Ovary (tissue), 9 donors: ENCODE results near the gene RGS19. TPM values are rescaled to one million over a fixed set of nuclear protein-coding genes. Genes with fewer than 3 reads are reported as not detected.
A peak's percentile ranks its signal among the peaks of the same experiment; 100 is the strongest.

ENCODE experiments used
- DNase-seq, 5 donors: peaks; one replicate each; pipeline ENCODE4 v3.0.0-alpha.2; 2019 to 2020
- H3K27ac ChIP-seq, 2 donors: fragments of 200-600 bp; one replicate each; pipeline versions ENCODE4 v1.5.1 to v1.8.0; 2019 to 2022
- H3K27me3 ChIP-seq: fragments of 200-600 bp; one replicate; pipeline ENCODE4 v1.8.0; 2022
- H3K36me3 ChIP-seq: fragments of 200-600 bp; sonication (generic); one replicate; pipeline ENCODE4 v1.5.1; 2019
- H3K4me1 ChIP-seq: one replicate; pipeline ENCODE4 v1.8.1; 2013; ENCODE audit warnings: mild to moderate bottlenecking, moderate library complexity; ENCODE audit not compliant: insufficient read depth
- H3K4me3 ChIP-seq: fragments of 200-600 bp; sonication (generic); one replicate; pipeline ENCODE4 v1.5.1; 2017
- H3K9me3 ChIP-seq, 2 donors: fragments of 200-600 bp in 1 of 2; sonication (generic) in 1 of 2; one replicate each; pipeline versions ENCODE4 v1.5.1 to v1.8.1; 2013 to 2019; ENCODE audit warnings: mild to moderate bottlenecking in 1 of 2, moderate library complexity in 1 of 2
- EP300 ChIP-seq: sonication (generic); formaldehyde crosslinking; IDR thresholded peaks from one replicate; pipeline ENCODE4 v1.6.1; 2017; ENCODE audit warnings: antibody characterized with exemption
- POLR2A ChIP-seq: fragments of 450-650 bp; IDR thresholded peaks from one replicate; pipeline ENCODE4 v1.6.1; 2017; ENCODE audit warnings: antibody characterized with exemption, mild to moderate bottlenecking, moderate library complexity
- WGBS, 3 donors: extraction: QIAGEN DNeasy Blood & Tissue Kit in 1 of 3; methylation state at CpG; one replicate each; pipeline versions ENCODE4 v1.1.5 to v1.1.7; 2013 to 2017; 5-methylcytosine and 5-hydroxymethylcytosine counted together
- intact Hi-C, 4 donors: fragments of 100-400 bp; cut with DNase I; formaldehyde crosslinking; loops; one replicate each; pipeline versions ENCODE4 v1.11.0 to v1.15.1; 2022 to 2023
- polyA plus RNA-seq, 2 donors: library from polyadenylated mRNA; stranded (reverse); fragments of 200-250 nt in 1 of 2; fragments of 350-450 nt in 1 of 2; fragmentation: Illumina TruSeq in 1 of 2; extraction: RNeasy Lipid Tissue Mini Kit (QIAGEN cat#74804) in 1 of 2; gene quantifications; one replicate each; pipeline ENCODE4 v1.2.3, GENCODE V29; 2013 to 2014
- total RNA-seq, 7 donors: library from RNA; depleted of rRNA in 2 of 7; stranded (reverse); fragments of >200 nt in 2 of 7; fragmentation: NEBNext Ultra II Directional in 3 of 7; extraction: Animal tissue kit (Norgen Biotek cat#: 25700) in 3 of 7; gene quantifications; one replicate each; pipeline versions ENCODE4 v1.1.0 to v1.2.4, GENCODE V29; 2016 to 2023
- TF ChIP-seq, protein P1 (sequence below), 3 donors: fragments of 450-650 bp in 2 of 3; fragments of 200-600 bp in 1 of 3; IDR thresholded peaks; one replicate each; pipeline versions ENCODE4 v1.5.1 to v1.8.0; 2016 to 2022; ENCODE audit warnings: antibody characterized with exemption in 3 of 3, mild to moderate bottlenecking in 1 of 3
- donor health status: DM: no; HTN: no; CAD: no; lungs with moderate emphysema.
- donor health status: DM: no; HTN: no; CAD: no.
- donor health status: Bipolar disorder and iron deficiency.
- donor health status: DM: yes; HTN: yes; CAD: no.
- donor health status: DM: no; HTN: no; CAD: no.
- donor health status: DM: yes; HTN: yes; CAD: no.

RGS19 gene
- total and polyA plus RNA-seq, 9 donors: 2.1 to 7.6 (median 4.5) TPM

DNA sequence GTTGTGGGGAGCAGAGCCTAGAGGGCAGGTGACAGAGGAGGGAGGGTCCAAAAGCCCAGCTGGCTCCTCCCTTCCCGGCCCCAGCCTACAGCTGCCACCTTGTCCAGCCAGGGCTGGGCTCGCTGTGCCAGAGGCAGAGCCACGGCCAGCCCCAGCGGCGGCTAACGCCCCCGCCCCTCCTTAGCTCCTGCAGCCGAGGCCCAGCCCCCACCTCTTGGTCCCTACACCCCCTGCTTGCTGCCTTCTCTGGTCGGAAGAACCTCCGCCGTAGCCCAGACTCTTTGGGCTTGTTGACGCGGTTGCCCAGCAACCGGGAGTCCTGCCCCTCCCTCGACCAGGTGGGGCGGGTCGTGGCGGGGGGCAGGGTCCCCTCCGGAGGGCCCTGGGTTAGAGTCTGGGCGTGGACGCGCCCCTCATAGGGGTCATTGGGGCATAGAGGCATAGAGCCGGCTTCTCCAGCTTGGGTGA is 5.4 kb upstream of the RGS19 start:
- 7 to 10% (median 7%) methylated on average over 23 of the region's 23 CpGs for WGBS, 3 donors
- H3K4me3 ChIP-seq: no peak overlapping the region
- intact Hi-C loops: no loop called here

DNA sequence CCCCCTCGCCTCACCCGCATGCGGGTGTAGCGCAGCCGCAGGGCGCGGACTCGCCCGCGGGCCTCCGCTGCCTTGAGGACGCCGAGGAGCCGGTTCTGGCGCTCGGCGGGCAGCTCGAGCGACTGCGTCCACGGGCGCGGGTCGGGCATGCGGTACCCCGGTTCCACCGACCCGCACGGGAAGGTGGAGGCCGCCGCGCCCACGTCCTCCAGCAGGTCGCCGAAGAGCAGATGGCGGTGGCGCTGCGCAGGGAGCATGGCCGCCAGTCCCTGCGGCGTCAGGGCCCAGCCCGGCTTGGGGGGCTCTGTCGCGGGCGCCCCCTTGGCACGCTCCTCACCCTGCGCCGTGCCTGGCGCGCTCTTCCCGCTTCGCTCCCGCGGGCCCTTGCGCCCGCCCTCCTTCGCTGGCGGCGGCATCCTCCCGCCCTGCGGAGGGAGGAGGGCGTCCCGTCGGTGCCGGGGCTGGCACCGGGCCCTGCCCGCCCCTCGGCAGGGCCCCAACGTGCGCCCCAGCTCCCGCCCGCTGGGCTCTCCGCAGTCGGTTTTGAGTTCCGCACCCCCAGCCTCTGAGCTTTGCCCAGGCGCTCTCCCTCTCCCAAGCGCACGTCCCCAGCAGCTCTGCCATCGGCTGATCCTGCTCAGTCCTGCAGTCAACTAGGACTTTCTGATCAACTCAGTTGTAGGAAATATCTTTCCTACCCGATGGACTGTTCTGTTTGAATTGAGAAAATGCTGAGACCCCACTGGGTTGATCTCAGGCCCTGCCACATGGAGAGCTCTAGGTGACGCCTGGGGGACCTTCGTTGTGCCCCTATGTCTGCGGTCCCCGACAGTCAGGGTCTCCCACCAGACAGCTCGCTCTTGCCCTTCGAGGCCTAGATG is 4.7 kb upstream of the RGS19 start, which contains the start of gene LKAAEAR1:
TSS of gene LKAAEAR1 (minus strand) at position 595 of the 881 bp plus-strand sequence. CDS start at position 416, 179 bp downstream.
- no peak for TF ChIP-seq EP300
- TF ChIP-seq, protein P1, sequence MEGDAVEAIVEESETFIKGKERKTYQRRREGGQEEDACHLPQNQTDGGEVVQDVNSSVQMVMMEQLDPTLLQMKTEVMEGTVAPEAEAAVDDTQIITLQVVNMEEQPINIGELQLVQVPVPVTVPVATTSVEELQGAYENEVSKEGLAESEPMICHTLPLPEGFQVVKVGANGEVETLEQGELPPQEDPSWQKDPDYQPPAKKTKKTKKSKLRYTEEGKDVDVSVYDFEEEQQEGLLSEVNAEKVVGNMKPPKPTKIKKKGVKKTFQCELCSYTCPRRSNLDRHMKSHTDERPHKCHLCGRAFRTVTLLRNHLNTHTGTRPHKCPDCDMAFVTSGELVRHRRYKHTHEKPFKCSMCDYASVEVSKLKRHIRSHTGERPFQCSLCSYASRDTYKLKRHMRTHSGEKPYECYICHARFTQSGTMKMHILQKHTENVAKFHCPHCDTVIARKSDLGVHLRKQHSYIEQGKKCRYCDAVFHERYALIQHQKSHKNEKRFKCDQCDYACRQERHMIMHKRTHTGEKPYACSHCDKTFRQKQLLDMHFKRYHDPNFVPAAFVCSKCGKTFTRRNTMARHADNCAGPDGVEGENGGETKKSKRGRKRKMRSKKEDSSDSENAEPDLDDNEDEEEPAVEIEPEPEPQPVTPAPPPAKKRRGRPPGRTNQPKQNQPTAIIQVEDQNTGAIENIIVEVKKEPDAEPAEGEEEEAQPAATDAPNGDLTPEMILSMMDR (IDR thresholded peaks at IDR 0.05): no peak
- TF ChIP-seq POLR2A: no peak
- no peaks in the 10 kb centered on the region for H3K9me3 ChIP-seq
- H3K27me3 ChIP-seq: no peaks in the 10 kb centered on the region
- no peaks in the 10 kb centered on the region for H3K4me1 ChIP-seq
- WGBS, 3 donors: 2 to 3% (median 2%) methylated on average over 67 to 86 of the region's 86 CpGs
- no peak within 1 kb of the TSS for H3K27ac ChIP-seq
- DNase-seq: no peak
- H3K36me3 ChIP-seq: no peaks in the 10 kb centered on the region
- intact Hi-C loops: no loop called here
- peak within 1 kb of the TSS; percentile 12 for H3K4me3 ChIP-seq

More for the DNA sequence above, 5.4 kb upstream of the RGS19 start:
- H3K27me3 ChIP-seq: no peaks in the 10 kb centered on the region
- H3K36me3 ChIP-seq: no peaks in the 10 kb centered on the region
- no peaks in the 10 kb centered on the region for H3K9me3 ChIP-seq
- H3K4me1 ChIP-seq: no peaks in the 10 kb centered on the region
- no peak for TF ChIP-seq EP300
- TF ChIP-seq, protein P1 (IDR thresholded peaks at IDR 0.05): no peak
- no peak overlapping the region for H3K27ac ChIP-seq
- DNase-seq: no peak

DNA sequence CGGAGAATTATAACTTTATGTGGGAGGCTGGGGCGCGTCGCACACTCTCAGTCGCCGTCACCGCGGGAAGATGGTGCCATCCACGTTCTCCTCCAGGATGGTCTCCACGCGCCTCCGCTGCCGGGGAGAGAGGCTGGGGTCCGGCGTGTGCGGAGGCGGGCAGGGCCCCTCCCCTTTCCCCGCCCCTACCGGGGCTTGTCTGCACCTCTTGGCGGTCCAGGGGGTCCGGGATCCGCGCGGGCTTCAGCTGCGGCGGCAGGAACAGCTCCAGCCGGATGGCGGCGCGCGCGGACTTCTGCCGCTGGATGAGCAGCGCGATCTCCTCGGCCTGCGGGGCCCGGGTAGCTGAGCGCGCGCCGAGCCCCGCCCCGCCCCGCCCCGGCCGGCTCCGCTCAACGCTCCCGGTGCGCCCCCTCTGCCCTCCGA is 4.1 kb upstream of the RGS19 start:
- no peaks in the 10 kb centered on the region for H3K9me3 ChIP-seq
- H3K36me3 ChIP-seq: no peaks in the 10 kb centered on the region
- WGBS, 3 donors: 0 to 1% (median 1%) methylated on average over 39 to 52 of the region's 52 CpGs
- peak; percentile 39 to 78 (median 63) for DNase-seq
- intact Hi-C loops: no loop called here
- H3K27me3 ChIP-seq: no peaks in the 10 kb centered on the region
- H3K4me1 ChIP-seq: no peaks in the 10 kb centered on the region
- peak overlapping the region; percentile 12 for H3K4me3 ChIP-seq
- TF ChIP-seq, protein P1 (IDR thresholded peaks at IDR 0.05): peak in 2 of 3 donors; percentile 27 to 49
- TF ChIP-seq POLR2A (no peak), EP300 (no peak)
- H3K27ac ChIP-seq: no peak overlapping the region

DNA sequence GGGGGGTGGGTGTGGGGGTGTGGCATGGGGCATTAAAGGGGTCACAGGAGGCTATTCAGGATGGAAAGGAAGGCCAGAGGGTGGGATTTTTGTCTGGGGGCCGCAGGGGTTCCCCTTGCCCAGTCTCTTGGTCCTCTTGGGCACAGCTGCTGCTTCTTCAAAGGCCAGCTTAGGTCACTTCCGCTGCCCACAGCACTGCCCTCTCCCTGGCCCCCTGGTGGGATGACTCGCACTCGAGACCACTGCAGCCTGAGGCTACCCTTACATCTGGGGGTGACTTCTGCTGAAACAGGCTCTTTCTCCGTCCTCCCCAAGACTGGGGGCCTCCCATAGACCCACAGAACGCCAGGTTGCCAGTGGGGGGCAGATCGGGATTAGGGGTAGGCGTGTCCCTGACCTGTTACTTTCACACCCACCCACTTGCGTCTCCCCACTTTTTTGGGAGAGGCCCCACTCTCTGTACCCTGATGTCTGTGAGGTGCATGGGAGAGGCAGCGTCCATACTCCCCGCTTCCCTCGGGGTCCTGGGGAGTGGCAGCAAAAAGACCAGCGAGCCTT is 3.6 kb upstream of the RGS19 start:
- H3K9me3 ChIP-seq: no peaks in the 10 kb centered on the region
- TF ChIP-seq EP300 (no peak), POLR2A (no peak)
- TF ChIP-seq, protein P1 (IDR thresholded peaks at IDR 0.05): no peak
- intact Hi-C loops: no loop called here
- WGBS, 3 donors: 18 to 22% (median 19%) methylated on average over 13 of the region's 13 CpGs
- H3K27ac ChIP-seq: no peak overlapping the region
- no peak overlapping the region for H3K4me3 ChIP-seq
- H3K27me3 ChIP-seq: no peaks in the 10 kb centered on the region
- H3K36me3 ChIP-seq: no peaks in the 10 kb centered on the region
- no peaks in the 10 kb centered on the region for H3K4me1 ChIP-seq
- DNase-seq: no peak
